Measurements from ENCODE around the gene KLK14. TPM values are rescaled to one million over a fixed set of nuclear protein-coding genes. Genes with fewer than 3 reads are reported as not detected.

Gene KLK14
- total and polyA plus RNA-seq, 2 experiments from 2014 or later = 0.42 TPM; not detected in 1

- no peaks in the 10 kb centered on the region for H3K27me3 ChIP-seq (ENCODE audit: insufficient read depth)
- no peak for ATAC-seq
- Mint-ChIP-seq H3K9me3 (no peaks in the 10 kb centered on the region), H3K4me3 (no peak overlapping the region; the same call in 2 of the 3 replicates), H3K36me3 (ENCODE audit: low read depth) (no peaks in the 10 kb centered on the region; the same call in 2 of the 3 replicates), H3K4me1 (peaks cover 25% of the 10 kb centered on the region), H3K27me3 (ENCODE audit: insufficient read depth, low read depth, poor library complexity) (peaks cover 27% of the 10 kb centered on the region), H3K27ac (no peak overlapping the region)
- H4K20me1 ChIP-seq (replicated peaks; ENCODE audit: insufficient read depth) = no peaks in the 10 kb centered on the region
- no peaks in the 10 kb centered on the region for H3K79me2 ChIP-seq (replicated peaks; ENCODE audit: insufficient read depth)
- no peak overlapping the region for H3K4me2 ChIP-seq
- H3K27ac ChIP-seq (ENCODE audit: low read depth) = no peak overlapping the region
- no peak overlapping the region for H3K4me3 ChIP-seq
- no peaks in the 10 kb centered on the region for H3K36me3 ChIP-seq (ENCODE audit: insufficient read depth)
- no peaks in the 10 kb centered on the region for H3K4me1 ChIP-seq (ENCODE audit: insufficient read depth)
- TF ChIP-seq ZNF114 (CRISPR knock-in tag; IDR thresholded peaks at IDR 0.05) (no peak), CTCF (conservative IDR thresholded peaks at IDR 0.05; ENCODE audit: low read depth in 2 of 2) (no peak), POLR2AphosphoS5 (IDR thresholded peaks at IDR 0.05; ENCODE audit: low read depth) (no peak), REST (IDR thresholded peaks at IDR 0.05; ENCODE audit: unreplicated experiment) (no peak), EZH2phosphoT487 (IDR thresholded peaks at IDR 0.05; ENCODE audit: unreplicated experiment) (no peak), JUNB (IDR thresholded peaks at IDR 0.05; ENCODE audit: unreplicated experiment) (no peak), EZH2 (IDR thresholded peaks at IDR 0.05; ENCODE audit: low read depth, unreplicated experiment) (no peak), CREB1 (CRISPR knock-in tag; IDR thresholded peaks at IDR 0.05; ENCODE audit: low read depth) (no peak), ZNF462 (CRISPR knock-in tag; IDR thresholded peaks at IDR 0.05) (no peak), ZNF331 (CRISPR knock-in tag; IDR thresholded peaks at IDR 0.05; ENCODE audit: low read depth) (no peak), STAT1 (IDR thresholded peaks at IDR 0.05; ENCODE audit: unreplicated experiment) (no peak), ETS1 (IDR thresholded peaks at IDR 0.05) (no peak), NANOG (IDR thresholded peaks at IDR 0.05; ENCODE audit: borderline replicate concordance) (no peak)
- no peak for DNase-seq (ENCODE audit: low spot score)
- H2AFZ ChIP-seq = no peak overlapping the region
- H3K9me2 ChIP-seq (ENCODE audit: insufficient read depth) = no peaks in the 10 kb centered on the region
- H3F3A ChIP-seq (replicated peaks; ENCODE audit: low read depth) = no peaks in the 10 kb centered on the region
Measured at GRCh38 chr19:51083181-51083580, 494 bp upstream of the KLK14 start.
